GM10248 (cell line): ENCODE measurements around the gene RUNX3.

ENCODE experiments used
- CTCF ChIA-PET: fragments of 300-600 bp; sonication (Branson Sonifier 250); formaldehyde crosslinking; extraction: SDS; loops from one replicate; lab custom pipeline; 2021; ENCODE audit warnings: antibody characterized with exemption; lab: Yijun Ruan, JAX
- POLR2A ChIA-PET: fragments of 350-650 bp; sonication (Branson Sonifier 250); formaldehyde crosslinking; extraction: SDS; loops from one replicate; lab custom pipeline; 2020; ENCODE audit warnings: antibody characterized with exemption; lab: Yijun Ruan, JAX
- DNase-seq: peaks from one replicate; pipeline ENCODE4 v3.0.0; 2012; ENCODE audit errors: extremely low spot score
- TF ChIP-seq, protein P1 (sequence below): IDR thresholded peaks from 2 replicates; pipeline ENCODE4 v1.5.1; 2012; ENCODE audit warnings: mild to moderate bottlenecking, low read depth; ENCODE audit errors: extremely low read depth, missing control alignments, control extremely low read depth

RUNX3 gene

DNA sequence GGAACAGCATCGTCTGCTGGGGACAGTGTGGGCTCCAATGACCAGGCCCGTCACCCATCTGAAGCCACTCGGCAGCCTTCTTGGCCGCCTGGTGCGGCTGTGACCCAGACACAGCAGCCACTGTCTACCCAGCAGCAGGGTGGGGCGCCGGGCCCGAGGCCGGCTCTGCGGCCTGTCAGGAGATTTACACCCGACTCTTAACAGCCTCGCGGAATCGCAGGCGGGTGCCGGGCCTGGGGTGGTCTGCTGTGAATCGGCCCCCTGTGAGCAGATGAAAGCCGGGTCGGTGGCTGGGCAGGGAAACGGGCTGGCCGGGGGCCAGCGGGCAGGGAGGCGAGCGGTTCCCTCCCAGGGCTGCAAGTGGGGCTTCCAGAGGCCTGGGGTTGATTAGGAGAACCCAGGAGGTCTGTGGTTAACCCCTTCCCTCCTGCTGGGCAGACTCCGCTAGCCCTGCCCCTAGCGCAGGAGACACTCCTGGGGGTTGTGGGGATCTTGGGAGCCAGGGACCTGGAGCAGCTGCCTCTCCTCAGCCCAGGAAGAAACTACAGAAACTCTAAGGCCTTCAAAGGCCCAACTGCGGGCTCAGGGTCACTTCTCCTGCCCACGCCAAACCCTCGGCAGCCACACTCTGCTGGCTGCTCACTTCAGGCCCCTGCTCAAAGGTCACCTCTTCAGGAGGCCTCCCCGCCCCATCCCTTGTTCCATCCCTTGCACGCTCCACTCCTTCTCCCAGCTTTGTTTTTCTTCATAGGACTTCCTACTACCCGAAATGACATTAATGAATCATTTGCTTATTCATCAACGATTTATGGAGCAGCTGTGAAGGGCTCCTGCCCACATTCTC lies 15.6 kb downstream of the RUNX3 start:
- DNase-seq: no peak
- TF ChIP-seq, protein P1, sequence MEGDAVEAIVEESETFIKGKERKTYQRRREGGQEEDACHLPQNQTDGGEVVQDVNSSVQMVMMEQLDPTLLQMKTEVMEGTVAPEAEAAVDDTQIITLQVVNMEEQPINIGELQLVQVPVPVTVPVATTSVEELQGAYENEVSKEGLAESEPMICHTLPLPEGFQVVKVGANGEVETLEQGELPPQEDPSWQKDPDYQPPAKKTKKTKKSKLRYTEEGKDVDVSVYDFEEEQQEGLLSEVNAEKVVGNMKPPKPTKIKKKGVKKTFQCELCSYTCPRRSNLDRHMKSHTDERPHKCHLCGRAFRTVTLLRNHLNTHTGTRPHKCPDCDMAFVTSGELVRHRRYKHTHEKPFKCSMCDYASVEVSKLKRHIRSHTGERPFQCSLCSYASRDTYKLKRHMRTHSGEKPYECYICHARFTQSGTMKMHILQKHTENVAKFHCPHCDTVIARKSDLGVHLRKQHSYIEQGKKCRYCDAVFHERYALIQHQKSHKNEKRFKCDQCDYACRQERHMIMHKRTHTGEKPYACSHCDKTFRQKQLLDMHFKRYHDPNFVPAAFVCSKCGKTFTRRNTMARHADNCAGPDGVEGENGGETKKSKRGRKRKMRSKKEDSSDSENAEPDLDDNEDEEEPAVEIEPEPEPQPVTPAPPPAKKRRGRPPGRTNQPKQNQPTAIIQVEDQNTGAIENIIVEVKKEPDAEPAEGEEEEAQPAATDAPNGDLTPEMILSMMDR: no peak
- ChIA-PET CTCF (interaction anchor here (1.2 to 1.3 kb wide), 2 partner anchors 16 to 66 kb away, joined by 4 to 5 read pairs; no protein-coding TSS in a partner anchor), POLR2A (no interaction called here)

DNA sequence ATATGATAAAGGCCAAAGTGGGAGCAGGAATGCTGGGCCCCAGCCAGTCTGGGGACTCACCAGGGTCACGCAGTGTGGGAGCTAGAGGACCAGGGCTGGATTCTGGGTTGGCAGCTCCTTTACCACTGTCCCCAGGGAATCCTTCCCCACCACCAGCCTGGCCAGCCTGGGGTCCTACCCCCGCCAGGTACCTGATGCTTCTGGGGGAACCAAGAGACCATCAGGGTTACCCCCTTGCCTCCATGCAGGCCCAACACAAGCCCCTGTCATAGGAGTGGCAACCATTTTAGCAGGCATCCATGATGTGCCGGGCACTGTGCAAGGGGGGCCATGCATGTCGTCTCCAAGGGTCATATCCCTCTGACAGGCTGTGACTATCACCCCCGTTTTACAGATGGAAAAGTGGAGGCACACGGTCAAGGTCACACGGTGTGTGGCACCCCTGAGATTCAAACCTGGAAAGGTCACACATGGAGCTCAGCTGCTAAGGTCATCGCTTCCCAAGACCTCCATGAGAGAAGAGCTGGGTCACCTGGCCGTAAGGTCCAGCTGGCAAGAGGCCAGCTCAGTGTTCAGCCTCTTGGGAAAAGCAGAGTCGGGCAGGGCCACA lies 16.4 kb downstream of the RUNX3 start:
- no peak for DNase-seq
- ChIA-PET CTCF (interaction anchor here (1.2 to 1.3 kb wide), 5 partner anchors 15 to 66 kb away, joined by 3 to 8 read pairs (median 5); no protein-coding TSS in a partner anchor), POLR2A (interaction anchor here (1.3 kb wide), 1 partner anchor 17 kb away, joined by 3 read pairs; the partner anchor contains the start of gene RUNX3)
- TF ChIP-seq, protein P1: no peak

DNA sequence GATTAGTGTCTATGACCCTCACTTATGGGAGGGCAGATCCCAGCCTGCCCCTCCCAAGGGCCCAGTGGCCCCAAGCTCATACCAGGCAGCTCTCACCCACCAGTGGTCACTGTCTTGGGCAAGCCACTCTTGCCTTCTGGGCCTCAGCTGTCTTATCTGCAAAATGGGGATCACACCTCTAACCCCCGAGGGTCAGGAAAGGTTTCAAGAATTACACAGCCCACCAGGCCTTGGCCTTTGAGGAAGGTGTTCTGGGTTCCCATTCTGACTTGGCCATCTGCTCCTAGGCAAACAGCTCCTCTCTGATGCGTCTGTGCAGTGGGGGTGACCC lies 16.8 kb downstream of the RUNX3 start:
- no peak for DNase-seq
- ChIA-PET CTCF (interaction anchor here (1.3 kb wide), 3 partner anchors 15 to 65 kb away, joined by 3 to 8 read pairs (median 5); no protein-coding TSS in a partner anchor), POLR2A (interaction anchor here (1.3 kb wide), 1 partner anchor 17 kb away, joined by 3 read pairs; the partner anchor contains the start of gene RUNX3)
- TF ChIP-seq, protein P1: no peak

DNA sequence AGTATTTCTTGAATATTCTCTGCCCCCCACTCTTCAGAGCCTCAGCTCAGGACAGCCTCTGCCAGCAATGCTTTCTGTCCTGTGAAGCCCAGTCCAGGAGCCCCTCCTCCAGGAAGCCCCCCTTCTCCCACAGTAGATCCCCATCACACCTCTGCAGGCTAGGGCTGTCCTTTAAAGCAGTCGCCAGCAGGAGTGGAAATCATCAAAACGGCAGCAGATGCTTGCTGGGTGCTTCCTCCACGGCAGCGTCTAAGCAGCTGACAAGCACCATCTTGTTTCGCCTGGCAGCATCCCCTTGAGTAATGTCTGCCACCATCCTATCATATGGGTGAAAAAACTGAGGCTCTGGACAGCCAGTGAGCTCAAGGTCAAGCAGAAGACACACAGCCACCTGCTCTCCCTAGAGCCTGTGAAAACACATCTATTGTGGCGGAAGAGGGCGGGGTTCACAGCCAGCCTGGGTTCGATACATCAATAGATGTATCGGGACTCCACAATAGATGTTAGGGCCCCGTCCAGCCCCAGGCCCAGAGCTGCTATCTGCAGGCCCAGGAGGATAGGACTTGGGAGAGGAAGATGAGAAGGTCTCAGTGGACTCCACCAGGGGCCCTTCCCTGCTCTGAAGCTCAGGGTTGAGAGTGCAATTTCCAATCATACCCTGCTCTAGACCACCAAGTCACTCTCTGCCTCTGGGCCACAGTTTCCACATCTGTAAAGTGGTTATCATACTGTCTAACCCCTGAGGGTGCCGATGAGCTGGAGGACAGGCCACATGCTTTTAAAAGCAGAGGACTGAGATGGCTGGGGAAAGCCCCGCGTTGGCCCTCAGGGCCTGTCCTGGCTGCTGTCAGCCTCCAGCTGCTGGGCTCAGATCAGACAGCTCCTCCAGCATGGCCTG lies 17.5 kb downstream of the RUNX3 start:
- CTCF ChIA-PET: interaction anchor here (1.0 to 1.3 kb wide), 5 partner anchors 13 to 65 kb away, joined by 3 to 8 read pairs (median 4); no protein-coding TSS in a partner anchor
- no peak for DNase-seq
- POLR2A ChIA-PET: interaction anchor here (1.3 kb wide), 1 partner anchor 18 kb away, joined by 3 read pairs; the partner anchor contains the start of gene RUNX3
- TF ChIP-seq, protein P1: no peak

DNA sequence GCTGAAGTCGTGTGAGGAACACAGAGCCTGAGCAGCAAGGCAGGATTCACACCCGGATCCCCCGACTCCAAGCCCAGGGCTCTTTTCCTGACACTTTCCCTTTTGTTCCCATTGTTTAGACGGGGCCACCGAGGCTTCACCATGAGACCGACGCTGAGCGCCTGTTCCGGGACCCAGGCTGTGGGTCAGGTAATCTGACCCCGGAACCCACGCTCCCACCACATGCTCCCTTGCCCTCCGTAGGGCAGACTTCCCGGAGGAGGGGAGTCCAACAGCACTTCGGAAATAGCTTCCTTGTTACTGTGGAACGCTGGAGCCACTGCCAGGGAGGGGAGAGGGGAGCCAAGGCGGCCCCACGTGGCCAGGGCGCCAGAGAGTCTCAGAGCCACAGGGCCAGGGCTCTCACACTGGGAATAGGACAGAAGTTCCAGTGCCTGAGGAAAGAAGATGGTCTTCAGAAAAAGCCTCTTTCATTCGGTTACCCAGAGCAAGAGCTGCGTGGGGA lies 18.4 kb downstream of the RUNX3 start:
- TF ChIP-seq, protein P1: no peak
- DNase-seq: no peak
- ChIA-PET POLR2A (interaction anchor here (0.8 kb wide), 1 partner anchor 39 kb away, joined by 4 read pairs; no protein-coding TSS in a partner anchor), CTCF (interaction anchor here (1.0 to 1.1 kb wide), 2 partner anchors 13 to 14 kb away, joined by 3 to 4 read pairs; no protein-coding TSS in a partner anchor)
